SK-N-SH (cell line): Measurements from ENCODE around the gene APC. TPM values are rescaled to one million over a fixed set of nuclear protein-coding genes. Genes with fewer than 3 reads are reported as not detected.

Experiments used
- CTCF ChIA-PET: fragments of 300-600, 350-600 bp; formaldehyde crosslinking; extraction: SDS; loops from one replicate; lab custom pipeline; 2021; lab: Yijun Ruan, JAX
- POLR2A ChIA-PET: fragments of 350-600 bp; sonication (Branson Sonifier 250); formaldehyde crosslinking; extraction: SDS; loops from one replicate; lab custom pipeline; 2020; ENCODE audit warnings: antibody characterized with exemption, inconsistent platforms; lab: Yijun Ruan, JAX
- DNase-seq: peaks from one replicate; pipeline ENCODE4 v3.0.0; 2012
- H2AFZ ChIP-seq: fragments of 200-600 bp; sonication (generic); 2 replicates; pipeline ENCODE4 v1.8.1; 2016; ENCODE audit warnings: antibody characterized with exemption, mild to moderate bottlenecking, low read depth
- H3F3A ChIP-seq: fragments of 200-600 bp; sonication (generic); replicated peaks from 2 replicates; pipeline ENCODE3; 2016; ENCODE audit warnings: antibody characterized with exemption, mild to moderate bottlenecking; ENCODE audit not compliant: insufficient read depth
- H3K27ac ChIP-seq, 2 experiments: fragments of 200-500 bp in 1 of 2; fragments of 200-600 bp in 1 of 2; sonication (Bioruptor generic) in 1 of 2; sonication (generic), shearing (Covaris generic) in 1 of 2; 2 replicates each; pipeline versions ENCODE4 v1.5.1 to v1.6.1; 2014 to 2016; ENCODE audit warnings: low read depth in 2 of 2, inconsistent platforms in 1 of 2, low read length in 1 of 2, mild to moderate bottlenecking in 1 of 2, mixed read lengths in 1 of 2
- H3K27me3 ChIP-seq: fragments of 200-600 bp; sonication (generic), shearing (Covaris generic); 2 replicates; pipeline ENCODE4 v1.6.1; 2016; ENCODE audit warnings: mixed run types; ENCODE audit not compliant: insufficient read depth
- H3K36me3 ChIP-seq, 2 experiments: fragments of 200-500 bp in 1 of 2; fragments of 200-600 bp in 1 of 2; sonication (Bioruptor generic) in 1 of 2; sonication (generic) in 1 of 2; replicated peaks in 1 of 2; 2 replicates each; pipeline versions ENCODE3 to v1.5.1; 2014 to 2016; ENCODE audit warnings: low read length in 1 of 2, mild to moderate bottlenecking in 1 of 2; ENCODE audit not compliant: insufficient read depth in 2 of 2, control insufficient read depth in 1 of 2
- H3K4me1 ChIP-seq, 2 experiments: fragments of 200-500 bp in 1 of 2; fragments of 200-600 bp in 1 of 2; sonication (Bioruptor generic) in 1 of 2; sonication (generic), shearing (Covaris generic) in 1 of 2; 2 replicates each; pipeline versions ENCODE4 v1.5.1 to v1.6.1; 2014 to 2016; ENCODE audit warnings: low read depth in 1 of 2, low read length in 1 of 2, mixed run types in 1 of 2; ENCODE audit not compliant: insufficient read depth in 2 of 2, control insufficient read depth in 1 of 2
- H3K4me2 ChIP-seq: fragments of 200-600 bp; sonication (generic), shearing (Covaris generic); 2 replicates; pipeline ENCODE4 v1.6.1; 2017; ENCODE audit warnings: mixed run types
- H3K4me3 ChIP-seq, 2 experiments: fragments of 200-500 bp in 1 of 2; fragments of 200-600 bp in 1 of 2; sonication (Bioruptor generic) in 1 of 2; sonication (generic), shearing (Covaris generic) in 1 of 2; 2 replicates each; pipeline versions ENCODE4 v1.5.1 to v1.8.1; 2014 to 2016; ENCODE audit warnings: low read depth in 2 of 2, inconsistent platforms in 1 of 2, low read length in 1 of 2, mild to moderate bottlenecking in 1 of 2, mixed read lengths in 1 of 2, moderate library complexity in 1 of 2
- H3K79me2 ChIP-seq: fragments of 200-600 bp; sonication (generic); 2 replicates; pipeline ENCODE4 v1.8.1; 2017; ENCODE audit warnings: mild to moderate bottlenecking; ENCODE audit not compliant: insufficient read depth
- H3K9ac ChIP-seq: fragments of 200-600 bp; sonication (generic); 2 replicates; pipeline ENCODE4 v1.6.1; 2017; ENCODE audit warnings: mixed run types
- H3K9me2 ChIP-seq: fragments of 200-600 bp; sonication (generic); 2 replicates; pipeline ENCODE4 v1.6.1; 2017; ENCODE audit warnings: mixed run types
- H3K9me3 ChIP-seq: fragments of 200-600 bp; sonication (generic); 2 replicates; pipeline ENCODE4 v1.6.1; 2017; ENCODE audit warnings: mixed run types, mild to moderate bottlenecking, moderate library complexity
- H4K20me1 ChIP-seq: fragments of 200-600 bp; sonication (generic); 2 replicates; pipeline ENCODE4 v1.6.1; 2017; ENCODE audit warnings: mild to moderate bottlenecking, mixed run types; ENCODE audit not compliant: insufficient read depth
- ELF1 ChIP-seq: IDR thresholded peaks from 2 replicates; pipeline ENCODE4 v1.4.0; 2012
- EZH2phosphoT487 ChIP-seq: fragments of 200-600 bp; sonication (generic); IDR thresholded peaks from 2 replicates; pipeline ENCODE4 v1.6.1; 2017; ENCODE audit warnings: low read depth, mixed run types, mild to moderate bottlenecking, antibody characterized with exemption, moderate library complexity, borderline replicate concordance
- FOSL2 ChIP-seq: IDR thresholded peaks from 2 replicates; pipeline ENCODE4 v1.4.0; 2012; ENCODE audit warnings: low read depth, mild to moderate bottlenecking, moderate library complexity, borderline replicate concordance
- FOXJ3 ChIP-seq: sonication (generic); formaldehyde crosslinking; IDR thresholded peaks from 2 replicates; pipeline ENCODE4 v1.5.1; 2020; ENCODE audit warnings: mild to moderate bottlenecking, missing genetic modification reagents
- FOXM1 ChIP-seq: IDR thresholded peaks from 2 replicates; pipeline ENCODE4 v1.4.0; 2012; ENCODE audit warnings: low read depth, mild to moderate bottlenecking
- MXI1 ChIP-seq: IDR thresholded peaks from 2 replicates; pipeline ENCODE4 v1.6.1; 2012; ENCODE audit warnings: mild to moderate bottlenecking, low read depth, low read length, improper control_type of control experiment
- NFIC ChIP-seq: IDR thresholded peaks from 2 replicates; pipeline ENCODE4 v1.4.0; 2012; ENCODE audit warnings: borderline replicate concordance
- NRF1 ChIP-seq: IDR thresholded peaks from 2 replicates; pipeline ENCODE4 v1.6.1; 2012; ENCODE audit warnings: low read depth, mild to moderate bottlenecking, low read length
- RAD21 ChIP-seq: IDR thresholded peaks from 2 replicates; pipeline ENCODE4 v1.6.1; 2012; ENCODE audit warnings: mild to moderate bottlenecking, low read length
- RCOR1 ChIP-seq: fragments of 150-350 bp; IDR thresholded peaks from 2 replicates; pipeline ENCODE4 v1.6.1; 2017; ENCODE audit warnings: antibody characterized with exemption, low read length
- RXRA ChIP-seq: IDR thresholded peaks from 2 replicates; pipeline ENCODE4 v1.4.0; 2012; ENCODE audit warnings: low read depth, mild to moderate bottlenecking, borderline replicate concordance
- SIN3A ChIP-seq: IDR thresholded peaks from 2 replicates; pipeline ENCODE4 v1.6.1; 2012; ENCODE audit warnings: low read depth, mild to moderate bottlenecking, low read length, moderate library complexity, borderline replicate concordance
- SMC3 ChIP-seq: IDR thresholded peaks from 2 replicates; pipeline ENCODE4 v1.6.1; 2012; ENCODE audit warnings: low read depth, low read length, improper control_type of control experiment
- TAF1 ChIP-seq: IDR thresholded peaks from 2 replicates; pipeline ENCODE4 v1.6.1; 2012; ENCODE audit warnings: low read depth, mild to moderate bottlenecking, low read length, moderate library complexity, borderline replicate concordance
- TCF12 ChIP-seq: IDR thresholded peaks from 2 replicates; pipeline ENCODE4 v1.4.0; 2012
- YY1 ChIP-seq: IDR thresholded peaks from 2 replicates; pipeline ENCODE4 v1.4.0; 2012; ENCODE audit warnings: low read depth, mild to moderate bottlenecking
- WGBS: methylation state at CpG from one replicate; pipeline ENCODE4 v1.1.6; 2017; ENCODE audit warnings: low lambda C conversion rate; 5-methylcytosine and 5-hydroxymethylcytosine counted together
- polyA plus RNA-seq, 3 experiments: library from polyadenylated mRNA; depleted of rRNA; stranded (reverse); fragments of >200 nt; gene quantifications; 2 replicates each; pipeline ENCODE4 v1.2.3, GENCODE V29; 2012
- TF ChIP-seq, protein P1 (sequence below): fragments of 200-600 bp; sonication (generic); IDR thresholded peaks from 2 replicates; pipeline ENCODE4 v1.6.1; 2017; ENCODE audit warnings: antibody characterized with exemption, mild to moderate bottlenecking, moderate library complexity
- TF ChIP-seq, protein P2 (sequence below): IDR thresholded peaks from 2 replicates; pipeline ENCODE4 v1.6.1; 2012; ENCODE audit warnings: mild to moderate bottlenecking, low read depth, low read length, moderate library complexity
- TF ChIP-seq, protein P3 (sequence below): IDR thresholded peaks from 2 replicates; pipeline ENCODE4 v1.4.0; 2012; ENCODE audit warnings: low read depth, borderline replicate concordance

The APC gene
- polyA plus RNA-seq, 1 of the 3 experiments (the other 2 are of a cell fraction), result 5.1 TPM

DNA sequence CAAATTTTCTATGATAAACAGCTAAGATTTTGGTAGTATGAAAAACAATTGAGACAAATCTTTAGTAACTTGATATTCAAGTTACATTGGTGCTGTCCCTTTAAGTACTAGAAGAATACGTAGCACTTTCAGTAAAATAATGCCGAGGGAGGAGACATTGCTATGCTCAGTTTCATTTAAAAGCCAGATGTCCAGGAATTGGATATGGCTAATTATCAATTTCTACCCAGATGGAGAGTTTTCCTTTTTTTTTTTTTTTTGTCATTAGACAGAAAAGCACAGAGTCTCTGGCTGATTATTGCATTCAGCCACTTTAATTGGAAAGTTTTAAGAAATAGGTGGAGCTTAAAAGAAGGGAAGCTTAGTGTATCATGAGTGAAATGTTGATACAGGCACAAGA, 40.4 kb upstream of the APC start:
- Histone ChIP-seq H3K27ac (no peak overlapping the region), H3K36me3 (no peaks in the 10 kb centered on the region), H3K9me2 (no peaks in the 10 kb centered on the region), H3K4me3 (no peak overlapping the region), H4K20me1 (no peaks in the 10 kb centered on the region), H3K79me2 (no peaks in the 10 kb centered on the region), H2AFZ (no peak overlapping the region), H3K9ac (no peak overlapping the region), H3K9me3 (no peaks in the 10 kb centered on the region), H3K27me3 (no peaks in the 10 kb centered on the region), H3K4me2 (no peak overlapping the region), H3K4me1 (no peaks in the 10 kb centered on the region)
- no peak for DNase-seq
- WGBS, result 44% methylated on average over 2 of the region's 2 CpGs
- CTCF ChIA-PET, result interaction anchor here (1.2 to 1.4 kb wide), 2 partner anchors 46 to 60 kb away, joined by 3 to 4 read pairs; no protein-coding TSS in a partner anchor
- POLR2A ChIA-PET, result no interaction called here
- TF ChIP-seq NFIC (no peak), ELF1 (no peak), YY1 (no peak), RCOR1 (no peak), TCF12 (no peak), FOSL2 (no peak), TAF1 (no peak), RXRA (no peak), MXI1 (no peak), SIN3A (no peak), SMC3 (no peak), FOXM1 (no peak), NRF1 (no peak), RAD21 (no peak), FOXJ3 (no peak), EZH2phosphoT487 (no peak)
- TF ChIP-seq, protein P1, sequence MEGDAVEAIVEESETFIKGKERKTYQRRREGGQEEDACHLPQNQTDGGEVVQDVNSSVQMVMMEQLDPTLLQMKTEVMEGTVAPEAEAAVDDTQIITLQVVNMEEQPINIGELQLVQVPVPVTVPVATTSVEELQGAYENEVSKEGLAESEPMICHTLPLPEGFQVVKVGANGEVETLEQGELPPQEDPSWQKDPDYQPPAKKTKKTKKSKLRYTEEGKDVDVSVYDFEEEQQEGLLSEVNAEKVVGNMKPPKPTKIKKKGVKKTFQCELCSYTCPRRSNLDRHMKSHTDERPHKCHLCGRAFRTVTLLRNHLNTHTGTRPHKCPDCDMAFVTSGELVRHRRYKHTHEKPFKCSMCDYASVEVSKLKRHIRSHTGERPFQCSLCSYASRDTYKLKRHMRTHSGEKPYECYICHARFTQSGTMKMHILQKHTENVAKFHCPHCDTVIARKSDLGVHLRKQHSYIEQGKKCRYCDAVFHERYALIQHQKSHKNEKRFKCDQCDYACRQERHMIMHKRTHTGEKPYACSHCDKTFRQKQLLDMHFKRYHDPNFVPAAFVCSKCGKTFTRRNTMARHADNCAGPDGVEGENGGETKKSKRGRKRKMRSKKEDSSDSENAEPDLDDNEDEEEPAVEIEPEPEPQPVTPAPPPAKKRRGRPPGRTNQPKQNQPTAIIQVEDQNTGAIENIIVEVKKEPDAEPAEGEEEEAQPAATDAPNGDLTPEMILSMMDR, result no peak
- TF ChIP-seq, protein P2, sequence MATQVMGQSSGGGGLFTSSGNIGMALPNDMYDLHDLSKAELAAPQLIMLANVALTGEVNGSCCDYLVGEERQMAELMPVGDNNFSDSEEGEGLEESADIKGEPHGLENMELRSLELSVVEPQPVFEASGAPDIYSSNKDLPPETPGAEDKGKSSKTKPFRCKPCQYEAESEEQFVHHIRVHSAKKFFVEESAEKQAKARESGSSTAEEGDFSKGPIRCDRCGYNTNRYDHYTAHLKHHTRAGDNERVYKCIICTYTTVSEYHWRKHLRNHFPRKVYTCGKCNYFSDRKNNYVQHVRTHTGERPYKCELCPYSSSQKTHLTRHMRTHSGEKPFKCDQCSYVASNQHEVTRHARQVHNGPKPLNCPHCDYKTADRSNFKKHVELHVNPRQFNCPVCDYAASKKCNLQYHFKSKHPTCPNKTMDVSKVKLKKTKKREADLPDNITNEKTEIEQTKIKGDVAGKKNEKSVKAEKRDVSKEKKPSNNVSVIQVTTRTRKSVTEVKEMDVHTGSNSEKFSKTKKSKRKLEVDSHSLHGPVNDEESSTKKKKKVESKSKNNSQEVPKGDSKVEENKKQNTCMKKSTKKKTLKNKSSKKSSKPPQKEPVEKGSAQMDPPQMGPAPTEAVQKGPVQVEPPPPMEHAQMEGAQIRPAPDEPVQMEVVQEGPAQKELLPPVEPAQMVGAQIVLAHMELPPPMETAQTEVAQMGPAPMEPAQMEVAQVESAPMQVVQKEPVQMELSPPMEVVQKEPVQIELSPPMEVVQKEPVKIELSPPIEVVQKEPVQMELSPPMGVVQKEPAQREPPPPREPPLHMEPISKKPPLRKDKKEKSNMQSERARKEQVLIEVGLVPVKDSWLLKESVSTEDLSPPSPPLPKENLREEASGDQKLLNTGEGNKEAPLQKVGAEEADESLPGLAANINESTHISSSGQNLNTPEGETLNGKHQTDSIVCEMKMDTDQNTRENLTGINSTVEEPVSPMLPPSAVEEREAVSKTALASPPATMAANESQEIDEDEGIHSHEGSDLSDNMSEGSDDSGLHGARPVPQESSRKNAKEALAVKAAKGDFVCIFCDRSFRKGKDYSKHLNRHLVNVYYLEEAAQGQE, result no peak
- TF ChIP-seq, protein P3, sequence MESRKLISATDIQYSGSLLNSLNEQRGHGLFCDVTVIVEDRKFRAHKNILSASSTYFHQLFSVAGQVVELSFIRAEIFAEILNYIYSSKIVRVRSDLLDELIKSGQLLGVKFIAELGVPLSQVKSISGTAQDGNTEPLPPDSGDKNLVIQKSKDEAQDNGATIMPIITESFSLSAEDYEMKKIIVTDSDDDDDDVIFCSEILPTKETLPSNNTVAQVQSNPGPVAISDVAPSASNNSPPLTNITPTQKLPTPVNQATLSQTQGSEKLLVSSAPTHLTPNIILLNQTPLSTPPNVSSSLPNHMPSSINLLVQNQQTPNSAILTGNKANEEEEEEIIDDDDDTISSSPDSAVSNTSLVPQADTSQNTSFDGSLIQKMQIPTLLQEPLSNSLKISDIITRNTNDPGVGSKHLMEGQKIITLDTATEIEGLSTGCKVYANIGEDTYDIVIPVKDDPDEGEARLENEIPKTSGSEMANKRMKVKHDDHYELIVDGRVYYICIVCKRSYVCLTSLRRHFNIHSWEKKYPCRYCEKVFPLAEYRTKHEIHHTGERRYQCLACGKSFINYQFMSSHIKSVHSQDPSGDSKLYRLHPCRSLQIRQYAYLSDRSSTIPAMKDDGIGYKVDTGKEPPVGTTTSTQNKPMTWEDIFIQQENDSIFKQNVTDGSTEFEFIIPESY, result no peak
- TF ChIP-seq, all 33 proteins: peak for 0
- H3F3A ChIP-seq, result peaks cover 6% of the 10 kb centered on the region
